Esophagus squamous epithelium (tissue), 4 donors: ENCODE data around the gene NCKAP1.

Source experiments
- CTCF ChIP-seq, 6 experiments: fragments of 450-650 bp in 4 of 6; fragments of 200-600 bp in 2 of 6; sonication (generic) in 2 of 6; IDR thresholded peaks; one replicate each; pipeline ENCODE4 v1.5.1; 2016 to 2019; ENCODE audit warnings: antibody characterized with exemption in 6 of 6, mild to moderate bottlenecking in 4 of 6, moderate library complexity in 4 of 6
- POLR2A ChIP-seq, 4 donors: fragments of 450-650 bp; IDR thresholded peaks; one replicate each; pipeline ENCODE4 v1.6.1; 2017; ENCODE audit warnings: antibody characterized with exemption in 4 of 4, mild to moderate bottlenecking in 4 of 4, moderate library complexity in 3 of 4

- TF ChIP-seq CTCF (IDR thresholded peaks at IDR 0.05) (no peak), POLR2A (IDR thresholded peaks at IDR 0.05) (no peak)
Measured at GRCh38 chr2:182907081-182907830, 131.0 kb downstream of the NCKAP1 start.
